ENCODE data around the gene NRCAM.

Gene NRCAM

GRCh38 chr7:108164946-108165345 is 291.3 kb downstream of the NRCAM start:
- no peak for TF ChIP-seq SUZ12 (IDR thresholded peaks at IDR 0.05)
- no peak for TF ChIP-seq ELF4 (IDR thresholded peaks at IDR 0.05)
- no peak for TF ChIP-seq FOXA1 (IDR thresholded peaks at IDR 0.05)
- no peak for TF ChIP-seq TARDBP (IDR thresholded peaks at IDR 0.05)
- TF ChIP-seq CTBP1 (IDR thresholded peaks at IDR 0.05; ENCODE audit: borderline replicate concordance): no peak
- no peak for TF ChIP-seq ZNF384 (IDR thresholded peaks at IDR 0.05)
- no peak for TF ChIP-seq HDGF (IDR thresholded peaks at IDR 0.05; ENCODE audit: borderline replicate concordance)

GRCh38 chr7:108164342-108164741 is 291.9 kb downstream of the NRCAM start:
- no peak for TF ChIP-seq L3MBTL2 (conservative IDR thresholded peaks at IDR 0.05)
- no peak for TF ChIP-seq FOXM1 (IDR thresholded peaks at IDR 0.05; ENCODE audit: borderline replicate concordance)
- TF ChIP-seq BHLHE40 (IDR thresholded peaks at IDR 0.05; ENCODE audit: borderline replicate concordance): no peak
- no peak for TF ChIP-seq CTBP1 (IDR thresholded peaks at IDR 0.05; ENCODE audit: borderline replicate concordance)
- no peak for TF ChIP-seq ELF4 (IDR thresholded peaks at IDR 0.05)
- TF ChIP-seq FOXA1 (IDR thresholded peaks at IDR 0.05): no peak
- TF ChIP-seq NFRKB (IDR thresholded peaks at IDR 0.05): no peak
- no peak for TF ChIP-seq SP1 (IDR thresholded peaks at IDR 0.05)
- no peak for TF ChIP-seq ZNF384 (IDR thresholded peaks at IDR 0.05)
- TF ChIP-seq TARDBP (IDR thresholded peaks at IDR 0.05): no peak
- POLR2A ChIA-PET: no interaction called here
- no peak for DNase-seq (ENCODE audit: extremely low spot score)
- CTCF ChIA-PET: no interaction called here

More at GRCh38 chr7:108164946-108165345, 291.3 kb downstream of the NRCAM start:
- POLR2A ChIA-PET: no interaction called here
- DNase-seq (ENCODE audit: extremely low spot score): no peak
- CTCF ChIA-PET: interaction anchor here (0.8 kb wide), 1 partner anchor 353 kb away, joined by 3 read pairs; no protein-coding TSS in a partner anchor

- DNase-seq (ENCODE audit: extremely low spot score): no peak
- no peak for TF ChIP-seq HDGF (IDR thresholded peaks at IDR 0.05; ENCODE audit: borderline replicate concordance)
- TF ChIP-seq LEF1 (IDR thresholded peaks at IDR 0.05; ENCODE audit: borderline replicate concordance): no peak
- no peak for TF ChIP-seq FOXA1 (IDR thresholded peaks at IDR 0.05)
- no peak for TF ChIP-seq TARDBP (IDR thresholded peaks at IDR 0.05)
- TF ChIP-seq PKNOX1 (IDR thresholded peaks at IDR 0.05): no peak
- TF ChIP-seq ELF4 (IDR thresholded peaks at IDR 0.05): no peak
- TF ChIP-seq ARNT (IDR thresholded peaks at IDR 0.05): no peak
- POLR2A ChIA-PET: no interaction called here
- CTCF ChIA-PET: no interaction called here
Measured at GRCh38 chr7:108158776-108159175, 297.5 kb downstream of the NRCAM start.

DNA sequence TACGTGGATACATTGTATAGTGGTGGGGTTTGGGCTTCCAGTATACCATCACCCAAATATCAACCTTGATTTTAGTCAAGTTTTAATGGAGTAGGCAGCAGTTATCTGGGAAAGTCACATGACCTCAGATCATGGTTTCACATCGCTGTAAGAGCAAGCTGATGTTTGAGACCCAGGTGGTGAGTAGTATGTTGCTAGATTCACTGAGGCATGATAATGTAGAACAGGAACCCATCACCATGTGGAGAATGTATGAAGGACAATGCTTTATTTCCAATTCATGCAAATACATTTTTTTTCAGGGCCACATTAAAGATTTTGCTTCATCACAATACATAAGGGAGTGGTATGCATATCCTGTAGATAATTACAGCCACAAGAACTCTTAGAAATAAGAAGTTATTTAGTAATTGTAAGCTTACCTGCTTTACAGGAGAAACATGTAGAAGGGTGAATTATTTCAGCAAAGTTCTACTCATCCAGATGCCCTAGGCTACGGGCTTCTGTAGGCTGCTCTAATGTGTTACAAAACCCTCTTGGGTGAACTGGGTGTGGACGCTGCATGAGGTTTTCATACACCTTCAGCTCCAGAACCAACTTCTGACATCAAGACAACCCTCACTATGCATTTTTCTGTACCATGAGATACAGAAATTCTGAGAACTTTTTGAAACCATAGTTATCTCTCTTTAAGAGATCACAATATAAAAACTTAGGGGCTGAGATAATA is 298.5 kb downstream of the NRCAM start:
- ChIA-PET CTCF (no interaction called here), POLR2A (no interaction called here)
- no peak for DNase-seq (ENCODE audit: extremely low spot score)
- TF ChIP-seq NFRKB (IDR thresholded peaks at IDR 0.05) (no peak), L3MBTL2 (conservative IDR thresholded peaks at IDR 0.05) (no peak), CTBP1 (IDR thresholded peaks at IDR 0.05; ENCODE audit: borderline replicate concordance) (no peak), ARNT (IDR thresholded peaks at IDR 0.05) (no peak), TARDBP (IDR thresholded peaks at IDR 0.05) (no peak), SUZ12 (IDR thresholded peaks at IDR 0.05) (no peak)

DNA sequence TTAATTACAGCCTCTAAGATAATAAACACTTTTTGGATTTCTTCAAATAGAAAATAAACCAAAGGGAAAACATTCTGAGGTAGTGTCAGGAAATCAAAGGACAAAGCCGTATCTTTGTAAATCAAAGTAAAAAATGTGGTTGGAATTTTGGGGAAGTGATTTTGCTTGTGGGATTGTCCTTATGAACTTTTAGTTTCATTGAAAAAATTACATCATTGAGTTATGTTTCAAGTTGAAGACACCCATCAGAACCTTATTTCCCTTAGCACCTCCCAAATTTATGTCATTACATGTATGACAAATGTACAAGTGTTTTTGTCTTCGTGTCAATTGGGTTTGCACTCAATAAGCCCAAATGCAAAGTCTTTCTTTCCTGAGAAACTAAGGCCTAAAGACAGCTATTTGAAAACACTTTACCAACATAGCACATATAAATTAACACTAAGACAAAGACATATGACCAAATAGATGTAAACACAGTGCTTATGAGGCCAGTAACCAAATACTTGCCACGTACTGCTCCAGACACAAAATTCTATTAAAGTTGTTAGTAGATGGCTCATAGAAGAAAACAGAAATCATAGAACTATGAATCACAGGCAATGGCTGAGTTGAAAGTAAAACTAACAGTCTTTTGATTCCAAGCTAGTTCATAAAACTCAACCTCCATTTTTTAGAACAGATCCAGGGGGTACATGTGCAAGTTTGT is 299.2 kb downstream of the NRCAM start:
- POLR2A ChIA-PET: no interaction called here
- CTCF ChIA-PET: no interaction called here
- TF ChIP-seq BHLHE40 (IDR thresholded peaks at IDR 0.05; ENCODE audit: borderline replicate concordance): no peak
- TF ChIP-seq HDGF (IDR thresholded peaks at IDR 0.05; ENCODE audit: borderline replicate concordance): no peak
- no peak for TF ChIP-seq PKNOX1 (IDR thresholded peaks at IDR 0.05)
- TF ChIP-seq FOXK2 (IDR thresholded peaks at IDR 0.05): no peak
- no peak for TF ChIP-seq TARDBP (IDR thresholded peaks at IDR 0.05)
- TF ChIP-seq FOXA1 (IDR thresholded peaks at IDR 0.05): no peak
- TF ChIP-seq LEF1 (IDR thresholded peaks at IDR 0.05; ENCODE audit: borderline replicate concordance): no peak
- no peak for TF ChIP-seq CTBP1 (IDR thresholded peaks at IDR 0.05; ENCODE audit: borderline replicate concordance)
- no peak for TF ChIP-seq SP1 (IDR thresholded peaks at IDR 0.05)
- no peak for TF ChIP-seq NFRKB (IDR thresholded peaks at IDR 0.05)
- TF ChIP-seq ZNF384 (IDR thresholded peaks at IDR 0.05): no peak
- DNase-seq (ENCODE audit: extremely low spot score): no peak

- ChIA-PET CTCF (no interaction called here), POLR2A (no interaction called here)
- DNase-seq (ENCODE audit: extremely low spot score): no peak
- TF ChIP-seq BHLHE40 (IDR thresholded peaks at IDR 0.05; ENCODE audit: borderline replicate concordance) (no peak), FOXA1 (IDR thresholded peaks at IDR 0.05) (no peak), ZNF384 (IDR thresholded peaks at IDR 0.05) (no peak), SP1 (IDR thresholded peaks at IDR 0.05) (no peak), TARDBP (IDR thresholded peaks at IDR 0.05) (no peak), FOXM1 (IDR thresholded peaks at IDR 0.05; ENCODE audit: borderline replicate concordance) (no peak), HDGF (IDR thresholded peaks at IDR 0.05; ENCODE audit: borderline replicate concordance) (no peak), L3MBTL2 (conservative IDR thresholded peaks at IDR 0.05) (no peak), LEF1 (IDR thresholded peaks at IDR 0.05; ENCODE audit: borderline replicate concordance) (no peak), SUZ12 (IDR thresholded peaks at IDR 0.05) (no peak), FOXK2 (IDR thresholded peaks at IDR 0.05) (no peak), PKNOX1 (IDR thresholded peaks at IDR 0.05) (no peak), NFRKB (IDR thresholded peaks at IDR 0.05) (no peak), CTBP1 (IDR thresholded peaks at IDR 0.05; ENCODE audit: borderline replicate concordance) (no peak), ELF4 (IDR thresholded peaks at IDR 0.05) (no peak), ARNT (IDR thresholded peaks at IDR 0.05) (no peak)
Measured at GRCh38 chr7:108152198-108152597, 304.0 kb downstream of the NRCAM start.
